GM12874 (cell line): ENCODE measurements around the gene MYO3B.

ENCODE experiments used
- TF ChIP-seq, protein P1 (sequence below): IDR thresholded peaks from 2 replicates; pipeline ENCODE4 v1.5.1; 2011; ENCODE audit warnings: low read depth, mild to moderate bottlenecking, control low read depth, low read length, moderate library complexity; ENCODE audit not compliant: insufficient read depth

The MYO3B gene

DNA sequence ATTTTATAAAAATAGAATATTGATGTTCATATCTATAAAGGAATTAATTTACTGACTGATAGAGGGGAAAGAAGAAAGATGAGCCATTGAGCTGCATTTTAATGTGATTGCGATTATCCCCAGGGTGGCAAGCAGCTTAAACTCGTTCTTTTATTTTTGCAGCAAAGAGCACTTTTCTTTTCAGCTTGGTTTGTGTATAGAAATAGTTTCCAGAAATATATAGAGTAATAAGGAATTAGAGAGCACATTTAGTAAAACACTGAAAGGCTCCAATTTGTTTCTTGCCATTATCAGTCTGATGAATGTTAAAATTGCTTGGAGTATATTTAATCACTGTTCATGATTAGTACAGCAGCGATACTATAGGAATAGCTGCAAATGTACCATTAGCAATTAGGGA is 119.5 kb downstream of the MYO3B start:
- TF ChIP-seq, protein P1, sequence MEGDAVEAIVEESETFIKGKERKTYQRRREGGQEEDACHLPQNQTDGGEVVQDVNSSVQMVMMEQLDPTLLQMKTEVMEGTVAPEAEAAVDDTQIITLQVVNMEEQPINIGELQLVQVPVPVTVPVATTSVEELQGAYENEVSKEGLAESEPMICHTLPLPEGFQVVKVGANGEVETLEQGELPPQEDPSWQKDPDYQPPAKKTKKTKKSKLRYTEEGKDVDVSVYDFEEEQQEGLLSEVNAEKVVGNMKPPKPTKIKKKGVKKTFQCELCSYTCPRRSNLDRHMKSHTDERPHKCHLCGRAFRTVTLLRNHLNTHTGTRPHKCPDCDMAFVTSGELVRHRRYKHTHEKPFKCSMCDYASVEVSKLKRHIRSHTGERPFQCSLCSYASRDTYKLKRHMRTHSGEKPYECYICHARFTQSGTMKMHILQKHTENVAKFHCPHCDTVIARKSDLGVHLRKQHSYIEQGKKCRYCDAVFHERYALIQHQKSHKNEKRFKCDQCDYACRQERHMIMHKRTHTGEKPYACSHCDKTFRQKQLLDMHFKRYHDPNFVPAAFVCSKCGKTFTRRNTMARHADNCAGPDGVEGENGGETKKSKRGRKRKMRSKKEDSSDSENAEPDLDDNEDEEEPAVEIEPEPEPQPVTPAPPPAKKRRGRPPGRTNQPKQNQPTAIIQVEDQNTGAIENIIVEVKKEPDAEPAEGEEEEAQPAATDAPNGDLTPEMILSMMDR, result no peak

DNA sequence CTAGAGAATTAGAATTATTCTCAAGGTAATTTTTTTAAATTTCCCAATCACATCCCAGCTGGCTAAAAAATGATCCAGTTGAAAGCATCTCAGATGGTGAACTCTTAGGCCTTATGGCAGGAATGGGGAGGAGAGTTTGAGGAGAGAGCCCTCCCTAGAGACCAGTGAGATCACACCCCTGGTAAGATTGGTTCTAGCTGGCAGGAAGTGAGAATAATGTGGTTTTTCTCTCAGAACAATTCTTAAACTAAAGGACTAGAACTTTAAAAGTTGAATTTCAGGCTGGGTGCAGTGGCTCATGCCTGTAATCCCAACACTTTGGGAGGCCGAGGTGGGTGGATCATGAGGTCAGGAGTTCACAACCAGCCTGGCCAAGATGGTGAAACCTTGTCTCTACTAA is 120.2 kb downstream of the MYO3B start:
- TF ChIP-seq, protein P1, result no peak

DNA sequence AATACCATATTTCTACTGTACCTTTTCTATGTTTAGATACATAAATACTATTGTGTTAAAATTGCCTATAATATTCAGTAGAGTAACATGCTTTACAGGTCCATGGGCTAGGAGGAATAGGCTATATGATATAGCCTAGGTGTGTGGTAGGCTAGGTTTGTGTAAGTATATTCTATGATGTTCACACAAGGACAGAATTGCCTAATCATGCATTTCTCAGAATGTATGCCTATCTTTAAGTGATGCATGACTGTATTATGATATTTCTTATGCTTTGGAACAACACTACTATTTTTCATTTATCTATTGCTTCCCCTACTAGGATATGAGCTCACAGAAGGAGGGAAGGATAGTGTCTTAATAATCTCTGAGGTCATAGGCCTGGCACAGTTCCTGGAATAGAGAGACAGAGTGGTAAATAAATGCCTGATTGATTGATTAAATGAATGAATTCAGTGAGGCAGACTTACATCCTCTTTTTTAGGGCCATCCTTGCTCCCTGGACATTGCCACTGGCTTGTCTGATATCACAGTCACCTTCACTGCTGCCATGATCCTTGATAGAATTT is 121.0 kb downstream of the MYO3B start:
- TF ChIP-seq, protein P1, result no peak

DNA sequence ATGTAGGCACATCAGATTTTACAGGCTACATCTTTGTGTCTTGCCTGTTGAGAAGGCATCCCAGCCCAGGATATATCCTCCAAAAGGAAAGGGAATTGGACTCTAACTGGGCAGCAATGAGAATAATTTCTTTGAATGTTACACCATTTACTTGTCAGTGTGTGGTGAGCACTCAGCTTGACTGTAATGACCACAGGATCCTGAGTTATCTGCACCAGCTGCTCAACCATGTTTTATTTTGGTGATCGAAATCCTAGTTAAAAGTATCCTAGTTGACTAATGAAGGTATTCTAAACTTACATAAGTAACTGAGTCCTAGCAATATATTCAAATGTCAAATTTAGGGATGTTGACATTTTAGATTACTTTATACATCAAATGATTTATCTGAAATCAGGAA is 123.0 kb downstream of the MYO3B start:
- TF ChIP-seq, protein P1, result no peak

DNA sequence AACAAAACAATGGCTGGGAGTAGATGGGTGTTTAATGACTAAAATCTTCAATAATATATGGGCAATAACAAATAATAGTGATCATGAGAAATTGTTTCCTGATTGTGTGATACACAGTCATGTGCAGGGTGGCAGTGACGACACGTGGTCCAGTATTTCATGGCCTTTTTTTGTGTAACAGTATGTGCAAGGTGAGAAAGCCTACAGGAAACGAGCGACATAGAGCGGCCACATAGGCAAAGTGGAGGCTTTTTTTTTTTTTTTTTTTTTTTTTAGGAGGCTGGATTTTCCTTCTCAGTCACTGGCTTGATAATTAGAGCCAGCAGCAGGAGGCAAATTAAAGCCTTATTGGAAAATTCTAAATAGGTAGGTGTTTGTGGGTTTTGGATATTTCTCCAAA is 123.7 kb downstream of the MYO3B start:
- TF ChIP-seq, protein P1, result no peak

DNA sequence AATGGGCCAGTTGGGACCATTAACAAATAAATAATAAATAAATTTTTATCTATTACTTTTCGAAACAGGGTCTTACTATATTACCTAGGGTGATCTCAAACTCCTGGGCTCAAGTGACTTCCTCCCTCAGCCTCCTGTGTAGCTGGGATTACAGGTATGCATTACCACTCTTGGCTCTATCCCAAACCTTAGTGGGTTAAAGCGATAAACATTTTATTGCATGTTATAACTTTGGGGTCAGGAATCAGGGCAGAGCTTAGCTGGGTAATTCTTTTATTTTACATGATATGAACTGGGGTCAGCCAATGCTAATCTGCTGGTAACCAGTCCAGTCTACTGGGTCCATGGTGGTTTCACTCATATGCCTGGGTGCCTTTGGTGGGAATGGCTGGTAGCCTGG is 127.8 kb downstream of the MYO3B start:
- TF ChIP-seq, protein P1, result no peak

DNA sequence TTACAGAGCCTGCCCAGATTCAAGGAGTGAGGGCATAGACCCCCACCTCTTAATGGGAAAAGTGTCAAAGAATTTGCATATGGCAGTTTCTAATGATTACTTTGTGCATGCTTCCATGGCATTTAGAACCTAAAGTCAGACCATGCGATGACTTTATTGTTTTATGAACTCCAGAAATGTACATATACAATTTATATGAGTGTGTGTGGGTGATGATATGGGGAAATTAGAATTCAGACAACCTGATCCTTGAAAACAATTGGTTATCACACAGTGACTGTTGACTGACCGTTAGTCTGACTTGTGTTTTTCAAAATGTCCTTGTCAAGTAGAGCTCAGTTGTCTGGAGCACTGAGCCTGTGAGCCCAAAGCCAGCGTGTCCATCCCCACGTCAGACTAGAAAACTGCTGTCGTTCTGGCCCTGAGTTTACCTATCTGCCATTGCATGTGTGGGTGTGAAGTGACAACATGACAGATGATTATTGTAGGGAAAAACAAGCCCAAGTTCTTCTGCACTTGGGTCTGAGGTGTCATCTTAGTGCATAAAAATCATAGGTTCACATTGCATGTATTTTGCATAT is 128.4 kb downstream of the MYO3B start:
- TF ChIP-seq, protein P1, result no peak
